ENCODE data around the gene TRIM3. TPM values are rescaled to one million over a fixed set of nuclear protein-coding genes. Genes with fewer than 3 reads are reported as not detected.

The TRIM3 gene
- polyA plus RNA-seq, 1 donor from 2014 or later: 81.7 TPM

DNA sequence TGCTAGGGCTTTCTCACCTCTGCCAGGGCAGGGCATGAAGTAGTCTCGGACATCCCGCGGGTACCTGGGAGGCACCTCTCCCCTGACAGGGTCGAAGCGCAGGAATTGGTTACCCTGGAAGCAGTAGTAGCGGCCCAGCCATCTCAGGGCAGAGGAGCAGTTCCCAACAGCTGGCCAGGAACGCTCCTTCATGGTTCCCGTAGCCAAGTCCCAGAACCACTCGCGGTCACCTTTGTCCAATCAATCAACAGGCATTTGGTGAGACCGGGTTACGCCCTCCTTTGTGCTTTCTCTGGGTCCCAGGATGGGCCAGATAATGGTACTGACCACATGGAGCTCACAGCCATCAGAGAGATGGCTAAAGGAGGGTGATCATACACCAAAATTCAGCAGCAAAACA is 36.3 kb downstream of the TRIM3 start:
- H3K4me3 ChIP-seq (ENCODE audit: low read length): no peak overlapping the region
- H3K79me2 ChIP-seq (replicated peaks; ENCODE audit: insufficient read depth, low read length): no peaks in the 10 kb centered on the region
- H4K20me1 ChIP-seq (ENCODE audit: insufficient read depth): no peaks in the 10 kb centered on the region
- H3K36me3 ChIP-seq (ENCODE audit: insufficient read depth, low read length): no peaks in the 10 kb centered on the region
- TF ChIP-seq EP300 (conservative IDR thresholded peaks at IDR 0.05; ENCODE audit: poor library complexity, severe bottlenecking): no peak
- TF ChIP-seq MXI1 (conservative IDR thresholded peaks at IDR 0.05; ENCODE audit: poor library complexity, severe bottlenecking): no peak
- TF ChIP-seq TAF1 (IDR thresholded peaks at IDR 0.05; ENCODE audit: low read depth): no peak
- TF ChIP-seq RAD21 (conservative IDR thresholded peaks at IDR 0.05): no peak
- no peak for TF ChIP-seq SMC3 (conservative IDR thresholded peaks at IDR 0.05; ENCODE audit: poor library complexity)
- TF ChIP-seq, protein P1, sequence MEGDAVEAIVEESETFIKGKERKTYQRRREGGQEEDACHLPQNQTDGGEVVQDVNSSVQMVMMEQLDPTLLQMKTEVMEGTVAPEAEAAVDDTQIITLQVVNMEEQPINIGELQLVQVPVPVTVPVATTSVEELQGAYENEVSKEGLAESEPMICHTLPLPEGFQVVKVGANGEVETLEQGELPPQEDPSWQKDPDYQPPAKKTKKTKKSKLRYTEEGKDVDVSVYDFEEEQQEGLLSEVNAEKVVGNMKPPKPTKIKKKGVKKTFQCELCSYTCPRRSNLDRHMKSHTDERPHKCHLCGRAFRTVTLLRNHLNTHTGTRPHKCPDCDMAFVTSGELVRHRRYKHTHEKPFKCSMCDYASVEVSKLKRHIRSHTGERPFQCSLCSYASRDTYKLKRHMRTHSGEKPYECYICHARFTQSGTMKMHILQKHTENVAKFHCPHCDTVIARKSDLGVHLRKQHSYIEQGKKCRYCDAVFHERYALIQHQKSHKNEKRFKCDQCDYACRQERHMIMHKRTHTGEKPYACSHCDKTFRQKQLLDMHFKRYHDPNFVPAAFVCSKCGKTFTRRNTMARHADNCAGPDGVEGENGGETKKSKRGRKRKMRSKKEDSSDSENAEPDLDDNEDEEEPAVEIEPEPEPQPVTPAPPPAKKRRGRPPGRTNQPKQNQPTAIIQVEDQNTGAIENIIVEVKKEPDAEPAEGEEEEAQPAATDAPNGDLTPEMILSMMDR (IDR thresholded peaks at IDR 0.05; ENCODE audit: poor library complexity, severe bottlenecking): no peak
- no peak for TF ChIP-seq EZH2 (IDR thresholded peaks at IDR 0.05; ENCODE audit: borderline replicate concordance, insufficient read depth, low read length, poor library complexity, severe bottlenecking)
- TF ChIP-seq, protein P2, sequence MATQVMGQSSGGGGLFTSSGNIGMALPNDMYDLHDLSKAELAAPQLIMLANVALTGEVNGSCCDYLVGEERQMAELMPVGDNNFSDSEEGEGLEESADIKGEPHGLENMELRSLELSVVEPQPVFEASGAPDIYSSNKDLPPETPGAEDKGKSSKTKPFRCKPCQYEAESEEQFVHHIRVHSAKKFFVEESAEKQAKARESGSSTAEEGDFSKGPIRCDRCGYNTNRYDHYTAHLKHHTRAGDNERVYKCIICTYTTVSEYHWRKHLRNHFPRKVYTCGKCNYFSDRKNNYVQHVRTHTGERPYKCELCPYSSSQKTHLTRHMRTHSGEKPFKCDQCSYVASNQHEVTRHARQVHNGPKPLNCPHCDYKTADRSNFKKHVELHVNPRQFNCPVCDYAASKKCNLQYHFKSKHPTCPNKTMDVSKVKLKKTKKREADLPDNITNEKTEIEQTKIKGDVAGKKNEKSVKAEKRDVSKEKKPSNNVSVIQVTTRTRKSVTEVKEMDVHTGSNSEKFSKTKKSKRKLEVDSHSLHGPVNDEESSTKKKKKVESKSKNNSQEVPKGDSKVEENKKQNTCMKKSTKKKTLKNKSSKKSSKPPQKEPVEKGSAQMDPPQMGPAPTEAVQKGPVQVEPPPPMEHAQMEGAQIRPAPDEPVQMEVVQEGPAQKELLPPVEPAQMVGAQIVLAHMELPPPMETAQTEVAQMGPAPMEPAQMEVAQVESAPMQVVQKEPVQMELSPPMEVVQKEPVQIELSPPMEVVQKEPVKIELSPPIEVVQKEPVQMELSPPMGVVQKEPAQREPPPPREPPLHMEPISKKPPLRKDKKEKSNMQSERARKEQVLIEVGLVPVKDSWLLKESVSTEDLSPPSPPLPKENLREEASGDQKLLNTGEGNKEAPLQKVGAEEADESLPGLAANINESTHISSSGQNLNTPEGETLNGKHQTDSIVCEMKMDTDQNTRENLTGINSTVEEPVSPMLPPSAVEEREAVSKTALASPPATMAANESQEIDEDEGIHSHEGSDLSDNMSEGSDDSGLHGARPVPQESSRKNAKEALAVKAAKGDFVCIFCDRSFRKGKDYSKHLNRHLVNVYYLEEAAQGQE (IDR thresholded peaks at IDR 0.05; ENCODE audit: borderline replicate concordance): no peak
- no peak for TF ChIP-seq POLR2AphosphoS5 (IDR thresholded peaks at IDR 0.05)
- H3F3A ChIP-seq (ENCODE audit: insufficient read depth, low read length, poor library complexity, severe bottlenecking): no peaks in the 10 kb centered on the region
- no peak overlapping the region for H2AFZ ChIP-seq (ENCODE audit: low read depth, low read length)
- no peak overlapping the region for H3K4me2 ChIP-seq (ENCODE audit: low read length)
- no peak overlapping the region for H3K27ac ChIP-seq (ENCODE audit: low read length)
- no peak overlapping the region for H3K9ac ChIP-seq (ENCODE audit: low read length)
- H3K9me2 ChIP-seq (ENCODE audit: insufficient read depth, low read length): no peaks in the 10 kb centered on the region
- no peaks in the 10 kb centered on the region for H3K9me3 ChIP-seq (ENCODE audit: low read length)
- H3K27me3 ChIP-seq (ENCODE audit: insufficient read depth, low read depth, low read length): no peaks in the 10 kb centered on the region

DNA sequence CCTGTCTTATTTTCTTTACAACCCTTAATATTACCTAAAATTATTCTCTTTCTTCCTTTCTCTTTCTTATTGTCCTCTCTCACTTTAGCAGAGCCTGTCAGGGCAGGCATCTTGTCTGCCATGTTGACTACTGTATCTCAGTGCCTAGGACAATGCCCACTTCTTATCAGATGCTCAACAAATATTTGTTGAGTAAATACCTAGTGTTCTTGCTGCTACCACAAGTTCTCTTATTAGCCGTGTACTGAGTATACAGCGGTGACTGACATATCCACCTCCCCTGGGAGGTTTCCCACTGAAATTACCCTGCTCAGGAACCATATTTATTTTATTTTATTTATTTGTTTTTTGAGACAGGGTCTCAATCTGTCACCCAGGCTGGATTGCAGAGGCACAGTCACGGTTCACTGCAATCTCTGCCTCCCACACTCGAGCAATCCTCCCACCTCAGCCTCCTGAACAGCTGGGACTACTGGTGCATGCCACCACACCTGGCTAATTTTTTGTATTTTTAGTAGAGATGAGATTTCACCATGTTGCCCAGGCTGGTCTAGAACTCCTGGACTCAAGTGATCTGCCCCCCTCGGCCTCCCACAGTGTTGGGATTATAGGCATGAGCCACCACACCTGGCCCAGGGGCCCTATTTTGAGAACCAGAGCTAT is 39.6 kb downstream of the TRIM3 start:
- H3K36me3 ChIP-seq (ENCODE audit: insufficient read depth, low read length): no peaks in the 10 kb centered on the region
- no peaks in the 10 kb centered on the region for H3F3A ChIP-seq (ENCODE audit: insufficient read depth, low read length, poor library complexity, severe bottlenecking)
- H3K79me2 ChIP-seq (replicated peaks; ENCODE audit: insufficient read depth, low read length): no peaks in the 10 kb centered on the region
- H3K27ac ChIP-seq (ENCODE audit: low read length): no peak overlapping the region
- no peak overlapping the region for H2AFZ ChIP-seq (ENCODE audit: low read depth, low read length)
- no peaks in the 10 kb centered on the region for H3K27me3 ChIP-seq (ENCODE audit: insufficient read depth, low read depth, low read length)
- H3K9me2 ChIP-seq (ENCODE audit: insufficient read depth, low read length): no peaks in the 10 kb centered on the region
- no peak overlapping the region for H3K9ac ChIP-seq (ENCODE audit: low read length)
- no peaks in the 10 kb centered on the region for H3K9me3 ChIP-seq (ENCODE audit: low read length)
- TF ChIP-seq, protein P2 (IDR thresholded peaks at IDR 0.05; ENCODE audit: borderline replicate concordance): no peak
- TF ChIP-seq MXI1 (conservative IDR thresholded peaks at IDR 0.05; ENCODE audit: poor library complexity, severe bottlenecking) (no peak), EP300 (conservative IDR thresholded peaks at IDR 0.05; ENCODE audit: poor library complexity, severe bottlenecking) (no peak), RAD21 (conservative IDR thresholded peaks at IDR 0.05) (no peak), POLR2AphosphoS5 (IDR thresholded peaks at IDR 0.05) (no peak), SMC3 (conservative IDR thresholded peaks at IDR 0.05; ENCODE audit: poor library complexity) (no peak), EZH2 (IDR thresholded peaks at IDR 0.05; ENCODE audit: borderline replicate concordance, insufficient read depth, low read length, poor library complexity, severe bottlenecking) (no peak), TAF1 (IDR thresholded peaks at IDR 0.05; ENCODE audit: low read depth) (no peak)
- TF ChIP-seq, protein P1 (IDR thresholded peaks at IDR 0.05; ENCODE audit: poor library complexity, severe bottlenecking): no peak
- H3K4me2 ChIP-seq (ENCODE audit: low read length): no peak overlapping the region
- no peaks in the 10 kb centered on the region for H4K20me1 ChIP-seq (ENCODE audit: insufficient read depth)
- no peak overlapping the region for H3K4me3 ChIP-seq (ENCODE audit: low read length)
